Measurements from ENCODE around the gene TCIRG1.

Gene TCIRG1

GRCh38 chr11:68016904-68017817, 21.7 kb upstream of the TCIRG1 start:
- Histone ChIP-seq H3K27me3 (ENCODE audit: control insufficient read depth, insufficient read depth, low read length) (no peaks in the 10 kb centered on the region), H3K27ac (ENCODE audit: low read depth, low read length) (no peak overlapping the region), H3K4me3 (ENCODE audit: low read length) (no peak overlapping the region), H3K4me1 (ENCODE audit: control insufficient read depth, insufficient read depth, low read length) (no peaks in the 10 kb centered on the region), H3K9ac (ENCODE audit: low read length) (no peak overlapping the region), H3K36me3 (ENCODE audit: control insufficient read depth, insufficient read depth, low read length) (no peaks in the 10 kb centered on the region)

DNA sequence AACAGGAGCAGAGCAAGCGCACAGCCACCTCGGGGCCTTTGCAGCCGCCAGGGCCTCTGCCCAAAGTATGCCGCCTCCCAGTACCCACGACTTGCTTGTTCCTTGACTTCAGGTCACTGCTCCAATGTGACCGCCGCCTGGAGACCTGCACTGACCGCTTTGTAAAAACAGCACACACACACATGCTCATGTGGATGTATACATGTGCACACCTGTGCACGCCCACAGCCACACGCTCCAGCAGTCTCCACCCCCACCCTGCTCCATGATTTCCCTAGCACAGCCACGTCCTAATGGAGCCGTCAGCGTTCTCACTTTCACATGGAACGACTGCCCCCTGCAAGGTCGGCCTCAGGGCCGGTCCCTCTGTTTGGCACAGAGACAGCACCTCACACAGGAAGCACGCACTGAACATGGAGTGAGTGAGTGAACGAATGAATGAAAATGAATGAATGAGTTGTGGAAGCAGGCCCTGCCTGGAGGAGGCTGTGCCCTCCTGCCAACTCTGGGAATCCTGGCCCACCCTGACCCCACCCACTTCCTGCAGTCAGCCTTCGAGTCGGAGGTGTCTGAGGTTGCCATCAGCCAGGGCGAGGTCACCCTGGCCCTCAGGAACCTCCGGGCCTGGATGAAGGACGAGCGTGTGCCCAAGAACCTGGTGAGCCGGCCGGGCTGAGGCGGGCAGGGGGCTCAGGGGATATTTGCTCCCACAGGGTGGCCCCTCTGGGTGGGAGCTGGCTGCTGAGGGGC, 20.7 kb upstream of the TCIRG1 start:
- no peaks in the 10 kb centered on the region for H3K4me1 ChIP-seq (ENCODE audit: control insufficient read depth, insufficient read depth, low read length)
- no peaks in the 10 kb centered on the region for H3K27me3 ChIP-seq (ENCODE audit: control insufficient read depth, insufficient read depth, low read length)
- no peak overlapping the region for H3K9ac ChIP-seq (ENCODE audit: low read length)
- H3K27ac ChIP-seq (ENCODE audit: low read depth, low read length) = no peak overlapping the region
- H3K36me3 ChIP-seq (ENCODE audit: control insufficient read depth, insufficient read depth, low read length) = no peaks in the 10 kb centered on the region
- H3K4me3 ChIP-seq (ENCODE audit: low read length) = no peak overlapping the region

DNA sequence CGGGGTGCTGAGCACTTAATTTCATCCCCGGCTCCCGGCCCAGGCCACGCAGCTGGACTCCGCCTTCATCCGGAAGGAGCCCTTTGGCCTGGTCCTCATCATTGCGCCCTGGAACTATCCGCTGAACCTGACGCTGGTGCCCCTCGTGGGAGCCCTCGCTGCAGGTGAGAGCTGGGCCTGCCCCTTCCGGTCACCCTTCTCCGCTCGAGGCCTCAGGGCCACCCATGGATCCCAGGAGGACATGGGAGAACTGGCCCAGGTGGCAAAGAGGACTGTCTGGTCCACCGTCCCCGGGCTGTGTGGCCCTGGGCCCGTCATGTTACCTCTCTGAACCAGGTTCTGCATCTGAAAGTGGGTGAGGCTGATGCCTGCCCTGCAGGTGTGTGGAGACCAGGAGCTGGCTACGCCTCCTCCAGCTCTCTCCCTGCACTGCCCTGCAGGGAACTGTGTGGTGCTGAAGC, 20.1 kb upstream of the TCIRG1 start:
- H3K27me3 ChIP-seq (ENCODE audit: control insufficient read depth, insufficient read depth, low read length) = no peaks in the 10 kb centered on the region
- H3K27ac ChIP-seq (ENCODE audit: low read depth, low read length) = no peak overlapping the region
- no peaks in the 10 kb centered on the region for H3K36me3 ChIP-seq (ENCODE audit: control insufficient read depth, insufficient read depth, low read length)
- H3K4me1 ChIP-seq (ENCODE audit: control insufficient read depth, insufficient read depth, low read length) = no peaks in the 10 kb centered on the region
- H3K4me3 ChIP-seq (ENCODE audit: low read length) = no peak overlapping the region
- no peak overlapping the region for H3K9ac ChIP-seq (ENCODE audit: low read length)

DNA sequence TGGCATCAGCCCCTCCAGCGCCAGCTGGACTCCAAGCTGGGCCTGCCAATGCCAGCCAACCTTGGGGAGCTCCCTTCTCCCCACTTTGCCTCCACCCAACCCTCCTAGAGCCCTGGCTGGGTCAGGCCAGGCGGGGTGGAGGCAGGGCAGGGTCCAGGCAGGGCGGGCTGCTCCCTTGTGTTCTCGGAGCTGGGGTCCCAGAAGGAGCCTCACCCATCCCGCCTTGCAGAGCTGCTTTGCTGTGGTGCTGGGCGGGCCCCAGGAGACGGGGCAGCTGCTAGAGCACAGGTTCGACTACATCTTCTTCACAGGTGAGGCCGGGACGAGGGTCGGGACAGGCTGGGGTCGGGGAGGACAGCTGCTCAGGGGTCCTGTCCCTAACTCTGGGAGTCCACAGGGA, 19.3 kb upstream of the TCIRG1 start:
- no peaks in the 10 kb centered on the region for H3K27me3 ChIP-seq (ENCODE audit: control insufficient read depth, insufficient read depth, low read length)

DNA sequence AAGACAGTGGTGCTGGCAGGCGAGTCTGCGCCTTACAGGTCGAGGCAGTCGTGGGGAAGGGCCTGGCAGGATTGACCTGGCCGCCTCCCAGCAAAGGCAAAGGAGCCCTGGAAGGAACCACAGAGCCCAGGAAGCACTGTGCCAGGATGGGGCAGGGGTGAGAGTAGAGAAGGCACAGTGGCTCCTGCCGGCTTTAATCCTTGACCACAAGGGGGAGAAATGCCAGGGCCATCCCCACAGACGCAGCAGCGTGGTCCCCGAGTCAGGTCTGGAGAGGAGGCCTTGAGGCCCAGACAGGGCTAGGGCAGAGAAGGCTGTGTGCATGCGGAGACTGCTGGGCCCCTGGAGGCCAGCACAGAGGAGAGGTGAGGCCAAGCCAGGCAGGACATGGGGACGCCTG, 18.2 kb upstream of the TCIRG1 start:
- H3K27me3 ChIP-seq (ENCODE audit: control insufficient read depth, insufficient read depth, low read length) = no peaks in the 10 kb centered on the region
- peaks cover 2% of the 10 kb centered on the region for H3K36me3 ChIP-seq (ENCODE audit: control insufficient read depth, insufficient read depth, low read length)
- H3K27ac ChIP-seq (ENCODE audit: low read depth, low read length) = no peak overlapping the region
- H3K4me1 ChIP-seq (ENCODE audit: control insufficient read depth, insufficient read depth, low read length) = no peaks in the 10 kb centered on the region
- no peak overlapping the region for H3K4me3 ChIP-seq (ENCODE audit: low read length)
- H3K9ac ChIP-seq (ENCODE audit: low read length) = no peak overlapping the region

More for the DNA sequence above, 19.3 kb upstream of the TCIRG1 start:
- Histone ChIP-seq H3K9ac (ENCODE audit: low read length) (no peak overlapping the region), H3K27ac (ENCODE audit: low read depth, low read length) (no peak overlapping the region), H3K4me1 (ENCODE audit: control insufficient read depth, insufficient read depth, low read length) (no peaks in the 10 kb centered on the region), H3K4me3 (ENCODE audit: low read length) (no peak overlapping the region), H3K36me3 (ENCODE audit: control insufficient read depth, insufficient read depth, low read length) (peaks cover 2% of the 10 kb centered on the region)

GRCh38 chr11:68021167-68021787, 17.5 kb upstream of the TCIRG1 start:
- Histone ChIP-seq H3K36me3 (ENCODE audit: control insufficient read depth, insufficient read depth, low read length) (peaks cover 2% of the 10 kb centered on the region), H3K27me3 (ENCODE audit: control insufficient read depth, insufficient read depth, low read length) (no peaks in the 10 kb centered on the region), H3K4me1 (ENCODE audit: control insufficient read depth, insufficient read depth, low read length) (no peaks in the 10 kb centered on the region), H3K4me3 (ENCODE audit: low read length) (no peak overlapping the region), H3K27ac (ENCODE audit: low read depth, low read length) (no peak overlapping the region), H3K9ac (ENCODE audit: low read length) (no peak overlapping the region)

- H3K4me1 ChIP-seq (ENCODE audit: control insufficient read depth, insufficient read depth, low read length) = no peaks in the 10 kb centered on the region
These were observed 16.3 kb upstream of the TCIRG1 start for GRCh38 chr11:68022531-68022930.

GRCh38 chr11:68024508-68024907, 14.3 kb upstream of the TCIRG1 start:
- no peak overlapping the region for H3K4me3 ChIP-seq (ENCODE audit: low read length)
- H3K36me3 ChIP-seq (ENCODE audit: control insufficient read depth, insufficient read depth, low read length) = peaks cover 2% of the 10 kb centered on the region
- no peak overlapping the region for H3K9ac ChIP-seq (ENCODE audit: low read length)
- no peaks in the 10 kb centered on the region for H3K27me3 ChIP-seq (ENCODE audit: control insufficient read depth, insufficient read depth, low read length)
- H3K4me1 ChIP-seq (ENCODE audit: control insufficient read depth, insufficient read depth, low read length) = no peaks in the 10 kb centered on the region
- no peak overlapping the region for H3K27ac ChIP-seq (ENCODE audit: low read depth, low read length)

More at GRCh38 chr11:68022531-68022930, 16.3 kb upstream of the TCIRG1 start:
- H3K27ac ChIP-seq (ENCODE audit: low read depth, low read length) = no peak overlapping the region
- H3K4me3 ChIP-seq (ENCODE audit: low read length) = no peak overlapping the region
- peaks cover 2% of the 10 kb centered on the region for H3K36me3 ChIP-seq (ENCODE audit: control insufficient read depth, insufficient read depth, low read length)
- H3K27me3 ChIP-seq (ENCODE audit: control insufficient read depth, insufficient read depth, low read length) = no peaks in the 10 kb centered on the region
- H3K9ac ChIP-seq (ENCODE audit: low read length) = no peak overlapping the region

DNA sequence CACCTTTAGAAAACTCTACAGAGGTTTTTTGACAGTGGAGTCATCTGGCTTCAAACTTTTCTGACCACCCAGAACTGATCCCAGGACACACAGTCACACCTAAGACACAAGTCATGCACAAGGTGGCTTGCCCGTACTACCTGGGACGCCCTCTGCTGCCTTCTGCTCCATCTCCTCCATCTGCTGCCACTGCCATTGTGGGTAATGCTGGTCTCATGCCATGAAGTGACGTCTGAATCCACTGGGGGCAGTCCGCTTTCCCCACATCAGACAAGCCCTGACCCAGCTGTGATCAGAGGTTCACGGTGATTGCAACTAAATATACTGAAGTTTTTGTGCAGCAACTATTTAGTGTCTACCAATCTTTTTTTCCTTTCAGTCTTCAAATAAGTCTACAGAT, 13.8 kb upstream of the TCIRG1 start:
- Histone ChIP-seq H3K4me1 (ENCODE audit: control insufficient read depth, insufficient read depth, low read length) (no peaks in the 10 kb centered on the region), H3K36me3 (ENCODE audit: control insufficient read depth, insufficient read depth, low read length) (peaks cover 2% of the 10 kb centered on the region), H3K27ac (ENCODE audit: low read depth, low read length) (no peak overlapping the region), H3K27me3 (ENCODE audit: control insufficient read depth, insufficient read depth, low read length) (no peaks in the 10 kb centered on the region), H3K9ac (ENCODE audit: low read length) (no peak overlapping the region), H3K4me3 (ENCODE audit: low read length) (no peak overlapping the region)

DNA sequence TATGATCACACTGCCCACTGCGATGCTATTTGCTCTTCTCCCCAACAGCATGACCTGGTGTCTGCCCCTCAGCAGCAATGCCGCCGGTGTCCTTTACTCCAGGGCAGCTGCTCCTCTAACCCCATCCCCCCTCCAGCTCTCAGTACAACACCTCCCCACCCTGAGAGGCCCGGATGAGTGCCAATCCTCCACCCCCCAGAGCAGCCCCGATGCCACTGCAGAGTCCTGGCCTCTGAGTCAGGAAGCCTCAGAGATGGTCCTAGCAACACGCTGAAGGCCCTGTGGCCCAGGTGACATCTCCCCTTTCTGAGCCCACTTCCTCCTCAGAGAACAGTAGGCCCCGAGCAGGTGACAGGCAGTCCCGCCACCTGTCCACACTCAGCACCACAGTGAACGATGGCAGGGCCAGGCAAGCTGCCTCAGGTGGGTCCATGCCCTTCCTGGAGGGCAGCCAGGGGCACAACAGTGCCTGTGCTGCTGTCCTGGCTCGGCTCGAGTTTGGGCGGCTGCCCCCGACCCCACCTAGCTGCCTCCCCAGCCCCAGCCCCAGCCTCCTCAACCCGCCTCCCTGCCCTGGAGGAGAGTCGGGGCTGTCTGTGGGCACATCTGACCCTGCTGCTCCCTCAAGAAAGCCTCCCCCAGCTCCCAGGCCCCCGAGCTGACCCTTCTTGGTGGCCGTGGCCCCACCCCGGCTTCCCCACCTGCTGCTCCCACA, 12.3 kb upstream of the TCIRG1 start:
- Histone ChIP-seq H3K9ac (ENCODE audit: low read length) (no peak overlapping the region), H3K4me1 (ENCODE audit: control insufficient read depth, insufficient read depth, low read length) (peaks cover 5% of the 10 kb centered on the region), H3K4me3 (ENCODE audit: low read length) (no peak overlapping the region), H3K27me3 (ENCODE audit: control insufficient read depth, insufficient read depth, low read length) (no peaks in the 10 kb centered on the region), H3K27ac (ENCODE audit: low read depth, low read length) (no peak overlapping the region), H3K36me3 (ENCODE audit: control insufficient read depth, insufficient read depth, low read length) (peaks cover 2% of the 10 kb centered on the region)

- Histone ChIP-seq H3K4me1 (ENCODE audit: control insufficient read depth, insufficient read depth, low read length) (peaks cover 13% of the 10 kb centered on the region), H3K9ac (ENCODE audit: low read length) (no peak overlapping the region), H3K27ac (ENCODE audit: low read depth, low read length) (no peak overlapping the region), H3K4me3 (ENCODE audit: low read length) (no peak overlapping the region), H3K27me3 (ENCODE audit: control insufficient read depth, insufficient read depth, low read length) (no peaks in the 10 kb centered on the region), H3K36me3 (ENCODE audit: control insufficient read depth, insufficient read depth, low read length) (peaks cover 2% of the 10 kb centered on the region)
These were observed 11.2 kb upstream of the TCIRG1 start for GRCh38 chr11:68027667-68028066.

All from rectal smooth muscle tissue (tissue), 1 donor.